Middle frontal gyrus (tissue), 1 donor: Measurements from ENCODE around the gene KHDC4.
"Not testable (repeated sequence)": the region's sequence is repeated elsewhere in the genome, so short reads cannot be mapped to it uniquely, and the experiment has no call there.

Source experiments
- DNase-seq: peaks from one replicate; pipeline ENCODE4 v3.0.0-alpha.2; 2015; ENCODE audit warnings: low spot score; ENCODE audit errors: extremely low spot score

Gene KHDC4

GRCh38 chr1:155904261-155904660 lies 30.0 kb downstream of the KHDC4 start:
- DNase-seq: no peak

- no peak for DNase-seq
These were observed 34.1 kb downstream of the KHDC4 start for GRCh38 chr1:155900161-155900560.

GRCh38 chr1:155899683-155900082 lies 34.5 kb downstream of the KHDC4 start:
- DNase-seq: no peak

- DNase-seq: no peak
These were observed 35.3 kb downstream of the KHDC4 start for GRCh38 chr1:155898888-155899287.

GRCh38 chr1:155897746-155898145 lies 36.5 kb downstream of the KHDC4 start:
- DNase-seq: no peak

GRCh38 chr1:155896476-155896875 lies 37.7 kb downstream of the KHDC4 start:
- not testable (repeated sequence) for DNase-seq

GRCh38 chr1:155895617-155896016 lies 38.6 kb downstream of the KHDC4 start:
- DNase-seq: not testable (repeated sequence)

GRCh38 chr1:155893389-155894142 lies 40.6 kb downstream of the KHDC4 start:
- DNase-seq: no peak

- DNase-seq: no peak
These were observed 41.4 kb downstream of the KHDC4 start for GRCh38 chr1:155892796-155893195.

GRCh38 chr1:155890251-155890650 lies 44.0 kb downstream of the KHDC4 start:
- DNase-seq: no peak

GRCh38 chr1:155889566-155889965 lies 44.6 kb downstream of the KHDC4 start:
- no peak for DNase-seq

GRCh38 chr1:155888481-155888880 lies 45.7 kb downstream of the KHDC4 start:
- no peak for DNase-seq

GRCh38 chr1:155884982-155885381 lies 49.2 kb downstream of the KHDC4 start:
- DNase-seq: no peak

GRCh38 chr1:155884031-155884960 lies 49.9 kb downstream of the KHDC4 start:
- DNase-seq: no peak

- DNase-seq: no peak
These were observed 51.4 kb downstream of the KHDC4 start for GRCh38 chr1:155882766-155883165.

GRCh38 chr1:155882235-155882634 lies 52.0 kb downstream of the KHDC4 start:
- DNase-seq: no peak

- no peak for DNase-seq
These were observed 53.3 kb downstream of the KHDC4 start for GRCh38 chr1:155880950-155881349.

GRCh38 chr1:155880251-155880650 lies 54.0 kb downstream of the KHDC4 start:
- no peak for DNase-seq

GRCh38 chr1:155877945-155878344 lies 56.3 kb downstream of the KHDC4 start:
- no peak for DNase-seq

GRCh38 chr1:155873860-155874259 lies 60.4 kb downstream of the KHDC4 start:
- DNase-seq: no peak

GRCh38 chr1:155872527-155872926 lies 61.7 kb downstream of the KHDC4 start:
- no peak for DNase-seq

- DNase-seq: peak; percentile 87
These were observed 62.8 kb downstream of the KHDC4 start for GRCh38 chr1:155871390-155871789.
